GM21367 (cell line): ENCODE data around the gene CPNE5.
"Not testable (repeated sequence)": the region's sequence is repeated elsewhere in the genome, so short reads cannot be mapped to it uniquely, and the experiment has no call there.

Source experiments
- ATAC-seq: cut with Tn5 transposase; IDR thresholded peaks from one replicate; pipeline ENCODE4 v1.9.1; 2021; ENCODE audit not compliant: unreplicated experiment

The CPNE5 gene

DNA sequence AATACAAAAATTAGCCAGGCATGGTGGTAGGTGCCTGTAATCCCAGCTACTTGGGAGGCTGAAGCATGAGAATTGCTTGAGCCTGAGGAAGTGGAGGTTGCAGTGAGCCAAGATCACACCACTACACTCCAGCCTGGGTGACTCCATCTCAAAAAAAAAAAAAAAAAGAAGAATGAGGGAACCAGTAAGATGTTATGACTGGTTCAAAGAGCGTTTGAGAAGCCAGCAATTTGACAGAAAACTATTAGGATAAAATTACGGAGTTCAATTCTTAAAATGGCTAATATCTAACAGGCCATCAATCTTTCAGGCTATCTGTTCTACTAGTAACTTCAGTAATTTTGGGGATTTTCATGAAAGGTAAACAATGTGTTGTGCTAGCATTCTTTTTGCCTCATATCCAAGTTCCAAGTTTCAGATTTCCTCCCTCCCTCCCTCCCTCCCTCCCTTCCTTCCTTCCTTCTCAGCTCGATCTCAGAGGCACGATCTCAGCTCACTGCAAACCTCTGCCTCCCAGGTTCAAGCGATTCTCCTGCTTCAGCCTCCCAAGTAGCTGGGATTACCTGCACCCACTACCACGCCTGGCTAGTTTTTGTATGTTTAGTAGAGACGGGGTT is 134.2 kb downstream of the CPNE5 start:
- ATAC-seq, result not testable (repeated sequence)

DNA sequence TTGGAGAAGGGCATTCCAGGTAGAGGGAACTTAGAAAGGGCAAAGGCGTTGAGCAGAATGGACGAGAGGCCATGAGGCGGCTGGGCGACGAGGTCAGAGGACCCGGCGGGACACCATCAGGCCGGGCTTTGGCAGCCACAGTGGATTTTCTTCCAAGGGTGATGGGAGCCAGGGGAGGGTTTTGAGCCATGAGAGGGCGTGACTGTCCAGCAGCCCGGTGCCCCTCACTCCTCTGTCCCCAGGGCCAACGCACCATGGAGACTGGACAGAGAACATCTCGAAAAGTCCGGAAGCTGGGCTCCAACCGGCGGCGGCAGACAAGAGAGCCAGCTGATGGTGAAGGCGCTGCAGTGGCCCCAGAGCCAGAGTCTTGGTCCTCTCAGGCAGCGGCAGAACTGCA is 135.3 kb downstream of the CPNE5 start:
- no peak for ATAC-seq

DNA sequence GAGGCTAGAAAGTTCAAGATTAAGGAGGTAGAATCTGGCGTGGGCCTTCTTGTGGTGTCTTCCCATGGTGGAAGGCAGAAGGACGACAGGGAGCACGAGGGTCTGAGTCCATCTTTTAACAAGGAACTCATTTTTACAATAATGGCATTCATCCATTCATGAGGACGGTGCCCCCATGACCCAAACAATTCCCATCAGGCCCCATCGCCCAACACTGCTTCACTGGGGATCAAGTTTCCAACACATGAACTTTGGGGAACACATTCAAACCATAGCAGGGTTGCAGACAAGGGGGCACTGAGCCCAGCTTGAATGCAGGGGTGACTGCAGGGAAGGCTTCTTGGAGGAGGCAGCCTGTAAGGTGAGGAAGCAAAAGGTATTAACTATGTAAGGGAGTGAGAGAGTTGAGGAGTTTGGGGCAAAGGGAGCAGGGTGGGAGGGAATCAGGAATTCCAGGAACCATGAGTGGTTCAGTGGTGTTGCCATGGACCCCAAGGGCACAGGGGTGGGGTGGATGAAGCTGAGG is 136.1 kb downstream of the CPNE5 start:
- ATAC-seq, result no peak

DNA sequence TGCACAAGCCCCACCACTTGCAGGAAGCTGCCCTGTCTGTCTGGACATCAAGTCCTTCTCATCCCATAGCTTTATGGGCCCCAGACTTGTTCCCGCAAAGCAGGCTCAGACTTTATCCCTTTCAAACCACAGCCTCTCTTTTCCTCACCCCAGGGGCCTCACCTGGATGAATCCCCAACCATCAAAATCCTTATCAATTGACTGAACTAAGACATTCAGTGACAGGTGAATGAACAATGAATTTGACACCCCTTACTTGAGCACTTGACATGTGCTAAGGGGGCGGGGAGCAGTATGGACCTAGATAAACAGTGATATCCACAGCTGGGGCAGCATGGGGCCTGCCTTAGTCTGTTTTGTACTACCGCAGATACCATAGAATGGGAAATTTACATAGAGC is 136.6 kb downstream of the CPNE5 start:
- ATAC-seq, result no peak

DNA sequence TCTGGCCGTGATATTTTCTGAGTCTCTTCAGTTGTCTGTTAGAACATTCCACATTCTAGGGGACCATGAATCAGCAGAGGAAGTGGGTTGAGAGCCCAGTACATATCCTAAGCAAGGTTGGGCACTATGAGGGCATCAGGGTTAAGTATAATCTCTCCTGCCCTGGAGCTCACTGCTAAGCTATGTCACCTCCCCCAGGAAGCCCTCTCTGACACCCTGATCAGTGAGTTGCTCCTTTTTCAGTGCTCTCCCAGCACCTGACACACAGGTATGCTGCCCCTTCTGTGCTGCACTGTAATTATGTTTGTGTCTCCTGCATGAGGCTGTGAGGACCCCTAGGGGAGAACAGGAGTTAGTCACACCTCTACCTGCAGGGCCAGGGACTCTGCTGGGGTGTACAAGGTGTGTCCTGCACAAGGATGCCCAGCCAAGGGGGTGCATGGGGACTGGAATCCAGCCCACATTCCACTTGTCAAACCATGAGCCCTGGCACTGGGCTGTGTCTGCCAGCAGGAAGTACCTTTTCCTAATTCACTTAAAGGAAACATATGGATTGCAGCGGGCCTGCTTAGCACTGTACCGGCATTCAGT is 137.7 kb downstream of the CPNE5 start:
- ATAC-seq, result no peak

DNA sequence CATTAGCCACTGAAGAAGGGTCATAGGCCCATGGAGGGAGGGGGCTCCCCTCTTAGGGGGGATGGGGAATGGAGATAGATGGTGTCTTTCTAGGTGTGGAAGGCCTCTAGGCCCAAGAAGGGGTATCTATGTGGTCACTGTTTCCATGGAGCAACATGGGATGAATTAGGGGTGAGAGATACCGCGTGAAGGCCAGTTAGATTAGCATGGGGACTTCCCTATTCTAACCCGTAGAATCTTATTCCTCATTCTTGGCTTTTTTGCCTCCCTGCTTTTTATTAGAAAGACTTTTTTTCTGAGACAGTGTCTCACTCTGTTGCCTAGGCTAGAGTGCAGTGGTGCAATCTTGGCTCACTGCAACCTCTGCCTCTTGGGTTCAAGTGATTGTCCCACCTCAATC is 138.4 kb downstream of the CPNE5 start:
- no peak for ATAC-seq

DNA sequence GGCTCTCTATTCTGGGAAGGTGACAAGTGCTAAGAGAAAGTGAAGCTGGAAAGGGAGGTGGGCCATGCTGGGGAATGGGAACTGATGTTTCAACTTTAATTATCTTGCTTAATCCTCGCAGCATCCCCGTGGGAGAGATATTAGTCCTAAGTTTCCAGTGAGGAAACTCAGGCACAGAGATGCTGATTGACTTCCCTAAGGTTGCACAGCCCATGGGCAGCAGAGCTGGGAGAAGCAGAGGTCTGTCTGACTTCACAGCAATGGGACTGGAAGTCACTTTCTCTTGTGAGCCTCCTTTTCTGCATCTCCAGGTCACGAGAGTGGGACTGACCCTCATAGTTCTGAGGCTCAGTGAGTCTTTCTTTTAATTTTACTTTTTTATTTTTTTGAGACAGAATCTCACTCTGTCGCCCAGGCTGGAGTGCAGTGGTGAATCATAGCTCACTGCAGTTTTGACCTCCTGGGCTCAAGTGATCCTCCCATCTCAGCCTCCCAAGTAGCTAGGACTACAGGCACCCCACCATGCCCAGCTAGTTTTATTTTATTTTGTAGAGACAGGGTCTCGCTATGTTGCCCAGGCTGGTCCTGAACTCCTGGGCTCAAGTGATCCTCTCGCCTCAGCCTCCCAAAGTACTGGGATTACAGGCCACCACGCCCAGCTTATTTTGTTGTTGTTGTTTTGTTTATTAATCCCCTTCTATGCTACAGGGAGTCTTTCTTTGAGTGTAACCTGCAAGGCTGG is 139.0 kb downstream of the CPNE5 start:
- no peak for ATAC-seq

DNA sequence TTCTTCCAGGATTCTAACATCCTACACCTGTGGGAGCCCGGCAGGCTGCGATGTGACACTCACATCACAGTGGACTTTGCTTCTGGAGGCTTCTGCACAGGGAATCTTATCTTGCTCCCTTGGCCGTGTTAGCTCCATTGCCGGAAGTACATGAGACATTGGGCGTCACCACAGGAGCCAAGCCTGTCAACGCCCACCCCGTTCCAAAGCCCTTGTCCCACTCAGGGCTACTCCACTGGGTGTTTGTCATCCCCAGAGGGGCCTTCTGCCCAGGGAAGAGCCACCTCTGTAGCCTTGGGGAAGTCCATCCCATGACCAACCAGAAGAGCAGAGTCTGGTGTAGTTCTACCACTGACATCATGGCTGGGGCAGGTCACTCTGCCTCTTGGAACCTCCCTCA is 139.9 kb downstream of the CPNE5 start:
- no peak for ATAC-seq

DNA sequence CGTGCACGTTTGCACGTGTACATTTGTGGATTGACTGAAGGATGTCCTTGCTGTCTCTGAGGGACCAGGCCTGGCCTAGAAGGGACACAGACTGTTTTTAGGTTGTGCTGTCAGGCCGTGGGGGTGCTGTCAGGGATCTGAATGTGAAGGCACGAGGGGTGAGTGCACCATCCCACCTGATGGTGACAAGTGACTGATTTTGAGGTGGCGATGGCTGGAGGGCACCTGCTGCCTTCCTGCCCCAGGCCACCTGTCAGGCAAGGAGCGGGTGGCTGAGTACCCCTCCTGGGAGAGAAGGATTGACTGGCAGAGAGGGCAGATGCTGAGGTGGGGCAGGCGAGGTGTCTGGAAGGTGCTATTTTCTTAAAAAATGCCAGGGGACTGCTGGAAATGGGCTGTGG is 140.4 kb downstream of the CPNE5 start:
- ATAC-seq, result no peak

DNA sequence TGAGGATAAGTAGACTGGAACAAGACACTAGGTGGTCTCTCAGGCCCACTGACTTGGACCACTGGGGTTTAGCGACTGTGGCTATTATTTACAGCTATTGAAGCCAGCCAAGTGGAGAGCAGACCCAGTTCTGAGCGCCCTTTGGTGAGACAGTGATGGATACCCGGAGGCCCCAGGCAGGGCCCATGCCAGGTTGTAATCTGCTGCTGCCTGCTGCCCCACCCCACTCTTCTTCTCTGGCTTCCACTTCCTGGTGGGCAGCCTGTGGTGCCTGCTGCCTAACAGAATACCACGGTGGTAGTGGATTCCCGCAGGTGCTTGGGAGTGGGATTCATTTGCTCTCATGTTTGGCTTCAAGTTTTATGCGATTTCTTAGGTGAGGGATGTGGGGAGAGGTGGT is 141.0 kb downstream of the CPNE5 start:
- no peak for ATAC-seq

DNA sequence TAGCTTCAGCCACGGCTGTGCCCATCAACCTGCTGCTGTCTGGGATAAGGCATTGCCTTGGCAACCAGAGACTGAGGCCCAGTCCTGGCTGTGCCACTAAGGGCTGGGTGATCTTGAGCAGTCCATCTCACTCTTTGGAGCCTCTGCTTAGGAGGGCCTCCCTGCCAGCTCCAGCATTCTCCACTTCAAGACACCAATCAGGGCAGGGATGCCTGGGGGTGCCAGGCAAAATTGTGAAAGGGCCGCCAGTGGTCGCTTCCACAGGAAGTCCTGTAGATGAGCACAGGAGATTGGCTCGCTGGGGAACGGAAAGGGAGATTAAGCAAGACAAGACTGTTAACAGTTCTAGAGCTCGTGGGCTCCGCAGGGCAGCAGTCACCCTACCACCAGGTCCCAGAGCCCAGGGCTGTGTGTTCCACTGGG is 141.8 kb downstream of the CPNE5 start, which contains the start of gene RAB44:
Gene RAB44 (plus strand): TSS at position 346 of the 423 bp plus-strand sequence. CDS start 6,410 bp downstream, outside the sequence.
- no peak for ATAC-seq

DNA sequence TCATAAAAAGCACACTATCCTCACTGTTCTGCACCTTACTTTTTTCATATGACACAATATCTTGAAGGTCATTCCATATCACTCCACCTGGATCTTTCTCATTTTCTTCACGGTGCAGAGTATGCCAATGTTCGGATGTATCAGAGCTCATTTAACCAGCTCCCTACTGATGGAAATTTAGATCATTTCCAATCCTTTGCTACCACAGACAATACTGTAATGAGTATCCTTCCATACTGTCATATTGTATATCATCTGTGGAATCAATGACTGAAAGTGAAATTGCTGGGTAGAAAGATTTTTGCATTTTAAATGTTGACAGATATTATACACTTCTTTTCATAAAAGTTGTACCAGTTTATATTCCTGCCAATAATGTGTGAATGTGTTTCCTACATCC is 143.8 kb downstream of the CPNE5 start:
- no peak for ATAC-seq

DNA sequence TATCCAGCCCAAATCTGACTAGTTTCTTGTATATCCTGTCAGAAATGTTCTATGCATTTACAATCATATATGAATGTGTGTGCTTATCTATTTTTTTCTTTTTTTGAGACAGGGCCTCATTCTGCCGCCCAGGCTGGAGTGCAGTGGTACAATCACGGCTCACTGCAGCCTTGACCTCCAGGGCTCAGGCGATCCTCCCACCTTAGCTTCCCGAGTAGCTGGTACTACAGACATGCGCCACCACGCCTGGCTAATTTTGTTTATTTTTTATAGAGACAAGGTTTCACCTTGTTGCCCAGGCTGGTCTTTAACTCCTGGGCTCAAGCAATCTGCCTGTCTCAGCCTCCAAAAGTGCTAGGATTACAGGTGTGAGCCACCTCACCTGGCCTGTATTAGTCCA is 144.6 kb downstream of the CPNE5 start:
- no peak for ATAC-seq

DNA sequence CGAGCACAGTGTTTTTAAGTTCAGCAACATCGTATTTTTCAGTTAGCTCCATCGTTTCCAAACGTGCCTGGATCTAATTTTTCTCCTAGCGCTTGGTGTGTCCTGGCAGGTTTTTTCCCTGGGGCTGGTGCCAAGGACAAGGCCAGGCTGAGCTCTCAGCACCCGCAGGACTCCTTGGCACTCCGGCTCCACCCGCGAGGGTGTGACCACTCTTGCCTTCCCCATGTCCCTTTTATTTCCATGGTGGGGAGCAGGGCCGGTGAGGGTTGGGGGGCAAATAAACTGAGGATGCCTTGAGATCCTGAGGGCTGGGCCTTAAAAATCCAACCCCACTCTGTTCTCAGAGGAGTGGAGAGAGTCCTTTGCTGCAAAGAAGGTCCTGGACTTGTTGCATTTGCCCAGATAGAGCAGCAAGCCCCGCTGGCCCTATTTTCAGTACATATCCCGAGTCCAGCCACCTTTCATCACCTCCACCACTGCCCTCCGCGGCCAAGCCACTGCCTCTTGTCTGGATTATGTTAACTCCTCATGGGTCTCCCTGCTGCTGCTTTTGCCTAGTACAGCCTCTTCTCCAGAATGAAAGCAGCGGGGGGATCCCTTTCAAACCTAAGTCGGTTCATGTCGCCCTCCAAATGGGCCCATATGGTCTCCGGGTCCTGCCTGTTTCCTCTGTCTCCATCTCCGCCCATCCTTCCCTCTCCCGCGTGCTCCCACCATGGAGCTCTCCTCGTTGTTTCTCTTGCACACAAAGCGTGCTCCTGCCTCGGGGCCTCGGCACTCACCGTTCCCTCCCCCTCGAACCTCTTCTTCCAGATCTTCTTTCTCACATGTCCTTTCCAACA is 146.2 kb downstream of the CPNE5 start:
- ATAC-seq, result no peak

DNA sequence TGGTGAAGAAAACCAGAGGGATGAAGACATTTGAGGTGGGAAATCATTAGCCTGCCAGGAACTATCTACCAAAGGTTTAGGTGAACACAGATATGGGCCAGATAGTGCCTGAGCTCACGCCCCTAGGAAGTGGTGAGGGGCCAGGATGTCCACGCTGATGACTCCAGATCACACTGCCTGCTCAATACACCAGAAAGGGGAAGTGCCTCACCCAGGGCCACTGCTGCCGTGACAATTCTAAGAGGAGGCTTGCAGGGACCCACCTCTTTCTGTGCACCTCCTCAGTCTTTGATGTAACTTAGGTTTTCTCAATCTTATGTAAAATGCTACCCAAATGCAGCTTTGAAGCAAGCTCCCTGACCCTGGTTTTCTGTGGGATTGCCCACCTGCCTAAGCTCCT is 147.0 kb downstream of the CPNE5 start:
- ATAC-seq, result no peak

DNA sequence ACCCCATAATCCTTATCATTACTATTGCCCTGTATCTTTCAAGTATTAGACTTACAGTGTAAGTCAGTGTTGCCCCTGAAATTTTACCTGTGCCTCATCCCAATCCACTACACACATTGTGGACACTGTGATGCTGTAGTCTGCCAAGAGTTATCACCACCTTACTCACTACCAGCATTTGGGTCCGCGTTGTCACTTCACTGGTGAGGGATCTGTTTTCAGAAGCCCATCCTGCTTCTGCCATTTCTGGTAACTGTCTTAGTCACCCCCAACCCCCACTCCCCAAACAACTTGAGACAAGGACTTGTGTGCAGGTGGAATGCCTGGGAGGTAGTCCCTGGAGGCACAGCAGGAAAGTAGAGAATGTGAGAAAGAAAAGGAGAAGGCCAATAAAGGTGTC is 147.6 kb downstream of the CPNE5 start:
- no peak for ATAC-seq

DNA sequence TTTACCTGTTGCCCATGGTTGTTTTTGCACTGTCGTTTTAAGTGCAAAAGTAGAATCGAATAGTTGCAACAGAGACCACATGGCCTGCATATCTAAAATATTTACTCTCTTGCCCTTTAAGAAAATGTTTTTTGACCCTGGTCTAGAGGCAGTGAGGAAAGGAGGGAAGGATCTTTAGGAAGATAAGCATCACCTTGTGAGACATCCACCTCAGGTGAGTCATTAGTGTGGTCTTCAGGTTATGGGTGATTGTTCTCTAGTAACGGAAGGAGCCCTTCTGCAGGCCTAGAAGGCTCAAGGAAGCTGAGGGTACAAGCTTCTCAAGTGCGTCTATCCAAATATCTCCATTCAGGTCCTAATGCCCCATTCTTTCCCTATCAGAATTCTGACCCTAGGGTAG is 148.2 kb downstream of the CPNE5 start:
- no peak for ATAC-seq
